ENCODE results near the gene AHSG.

GRCh38 chr3:186640929-186641328 is 28.1 kb downstream of the AHSG start:
- TF ChIP-seq, protein P1, sequence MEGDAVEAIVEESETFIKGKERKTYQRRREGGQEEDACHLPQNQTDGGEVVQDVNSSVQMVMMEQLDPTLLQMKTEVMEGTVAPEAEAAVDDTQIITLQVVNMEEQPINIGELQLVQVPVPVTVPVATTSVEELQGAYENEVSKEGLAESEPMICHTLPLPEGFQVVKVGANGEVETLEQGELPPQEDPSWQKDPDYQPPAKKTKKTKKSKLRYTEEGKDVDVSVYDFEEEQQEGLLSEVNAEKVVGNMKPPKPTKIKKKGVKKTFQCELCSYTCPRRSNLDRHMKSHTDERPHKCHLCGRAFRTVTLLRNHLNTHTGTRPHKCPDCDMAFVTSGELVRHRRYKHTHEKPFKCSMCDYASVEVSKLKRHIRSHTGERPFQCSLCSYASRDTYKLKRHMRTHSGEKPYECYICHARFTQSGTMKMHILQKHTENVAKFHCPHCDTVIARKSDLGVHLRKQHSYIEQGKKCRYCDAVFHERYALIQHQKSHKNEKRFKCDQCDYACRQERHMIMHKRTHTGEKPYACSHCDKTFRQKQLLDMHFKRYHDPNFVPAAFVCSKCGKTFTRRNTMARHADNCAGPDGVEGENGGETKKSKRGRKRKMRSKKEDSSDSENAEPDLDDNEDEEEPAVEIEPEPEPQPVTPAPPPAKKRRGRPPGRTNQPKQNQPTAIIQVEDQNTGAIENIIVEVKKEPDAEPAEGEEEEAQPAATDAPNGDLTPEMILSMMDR (conservative IDR thresholded peaks at IDR 0.05; ENCODE audit: low read depth in 2 of 2): no peak
- TF ChIP-seq EZH2 (IDR thresholded peaks at IDR 0.05; ENCODE audit: low read depth, unreplicated experiment) (no peak), POLR2AphosphoS5 (IDR thresholded peaks at IDR 0.05; ENCODE audit: low read depth) (no peak), JUNB (IDR thresholded peaks at IDR 0.05; ENCODE audit: unreplicated experiment) (no peak), CREB1 (CRISPR knock-in tag; IDR thresholded peaks at IDR 0.05; ENCODE audit: low read depth) (no peak), EZH2phosphoT487 (IDR thresholded peaks at IDR 0.05; ENCODE audit: unreplicated experiment) (no peak), REST (IDR thresholded peaks at IDR 0.05; ENCODE audit: unreplicated experiment) (no peak), STAT1 (IDR thresholded peaks at IDR 0.05; ENCODE audit: unreplicated experiment) (no peak), ZNF114 (CRISPR knock-in tag; IDR thresholded peaks at IDR 0.05) (no peak), NANOG (IDR thresholded peaks at IDR 0.05; ENCODE audit: borderline replicate concordance) (no peak)
- TF ChIP-seq, protein P2, sequence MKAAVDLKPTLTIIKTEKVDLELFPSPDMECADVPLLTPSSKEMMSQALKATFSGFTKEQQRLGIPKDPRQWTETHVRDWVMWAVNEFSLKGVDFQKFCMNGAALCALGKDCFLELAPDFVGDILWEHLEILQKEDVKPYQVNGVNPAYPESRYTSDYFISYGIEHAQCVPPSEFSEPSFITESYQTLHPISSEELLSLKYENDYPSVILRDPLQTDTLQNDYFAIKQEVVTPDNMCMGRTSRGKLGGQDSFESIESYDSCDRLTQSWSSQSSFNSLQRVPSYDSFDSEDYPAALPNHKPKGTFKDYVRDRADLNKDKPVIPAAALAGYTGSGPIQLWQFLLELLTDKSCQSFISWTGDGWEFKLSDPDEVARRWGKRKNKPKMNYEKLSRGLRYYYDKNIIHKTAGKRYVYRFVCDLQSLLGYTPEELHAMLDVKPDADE (IDR thresholded peaks at IDR 0.05): no peak
- TF ChIP-seq, protein P3, sequence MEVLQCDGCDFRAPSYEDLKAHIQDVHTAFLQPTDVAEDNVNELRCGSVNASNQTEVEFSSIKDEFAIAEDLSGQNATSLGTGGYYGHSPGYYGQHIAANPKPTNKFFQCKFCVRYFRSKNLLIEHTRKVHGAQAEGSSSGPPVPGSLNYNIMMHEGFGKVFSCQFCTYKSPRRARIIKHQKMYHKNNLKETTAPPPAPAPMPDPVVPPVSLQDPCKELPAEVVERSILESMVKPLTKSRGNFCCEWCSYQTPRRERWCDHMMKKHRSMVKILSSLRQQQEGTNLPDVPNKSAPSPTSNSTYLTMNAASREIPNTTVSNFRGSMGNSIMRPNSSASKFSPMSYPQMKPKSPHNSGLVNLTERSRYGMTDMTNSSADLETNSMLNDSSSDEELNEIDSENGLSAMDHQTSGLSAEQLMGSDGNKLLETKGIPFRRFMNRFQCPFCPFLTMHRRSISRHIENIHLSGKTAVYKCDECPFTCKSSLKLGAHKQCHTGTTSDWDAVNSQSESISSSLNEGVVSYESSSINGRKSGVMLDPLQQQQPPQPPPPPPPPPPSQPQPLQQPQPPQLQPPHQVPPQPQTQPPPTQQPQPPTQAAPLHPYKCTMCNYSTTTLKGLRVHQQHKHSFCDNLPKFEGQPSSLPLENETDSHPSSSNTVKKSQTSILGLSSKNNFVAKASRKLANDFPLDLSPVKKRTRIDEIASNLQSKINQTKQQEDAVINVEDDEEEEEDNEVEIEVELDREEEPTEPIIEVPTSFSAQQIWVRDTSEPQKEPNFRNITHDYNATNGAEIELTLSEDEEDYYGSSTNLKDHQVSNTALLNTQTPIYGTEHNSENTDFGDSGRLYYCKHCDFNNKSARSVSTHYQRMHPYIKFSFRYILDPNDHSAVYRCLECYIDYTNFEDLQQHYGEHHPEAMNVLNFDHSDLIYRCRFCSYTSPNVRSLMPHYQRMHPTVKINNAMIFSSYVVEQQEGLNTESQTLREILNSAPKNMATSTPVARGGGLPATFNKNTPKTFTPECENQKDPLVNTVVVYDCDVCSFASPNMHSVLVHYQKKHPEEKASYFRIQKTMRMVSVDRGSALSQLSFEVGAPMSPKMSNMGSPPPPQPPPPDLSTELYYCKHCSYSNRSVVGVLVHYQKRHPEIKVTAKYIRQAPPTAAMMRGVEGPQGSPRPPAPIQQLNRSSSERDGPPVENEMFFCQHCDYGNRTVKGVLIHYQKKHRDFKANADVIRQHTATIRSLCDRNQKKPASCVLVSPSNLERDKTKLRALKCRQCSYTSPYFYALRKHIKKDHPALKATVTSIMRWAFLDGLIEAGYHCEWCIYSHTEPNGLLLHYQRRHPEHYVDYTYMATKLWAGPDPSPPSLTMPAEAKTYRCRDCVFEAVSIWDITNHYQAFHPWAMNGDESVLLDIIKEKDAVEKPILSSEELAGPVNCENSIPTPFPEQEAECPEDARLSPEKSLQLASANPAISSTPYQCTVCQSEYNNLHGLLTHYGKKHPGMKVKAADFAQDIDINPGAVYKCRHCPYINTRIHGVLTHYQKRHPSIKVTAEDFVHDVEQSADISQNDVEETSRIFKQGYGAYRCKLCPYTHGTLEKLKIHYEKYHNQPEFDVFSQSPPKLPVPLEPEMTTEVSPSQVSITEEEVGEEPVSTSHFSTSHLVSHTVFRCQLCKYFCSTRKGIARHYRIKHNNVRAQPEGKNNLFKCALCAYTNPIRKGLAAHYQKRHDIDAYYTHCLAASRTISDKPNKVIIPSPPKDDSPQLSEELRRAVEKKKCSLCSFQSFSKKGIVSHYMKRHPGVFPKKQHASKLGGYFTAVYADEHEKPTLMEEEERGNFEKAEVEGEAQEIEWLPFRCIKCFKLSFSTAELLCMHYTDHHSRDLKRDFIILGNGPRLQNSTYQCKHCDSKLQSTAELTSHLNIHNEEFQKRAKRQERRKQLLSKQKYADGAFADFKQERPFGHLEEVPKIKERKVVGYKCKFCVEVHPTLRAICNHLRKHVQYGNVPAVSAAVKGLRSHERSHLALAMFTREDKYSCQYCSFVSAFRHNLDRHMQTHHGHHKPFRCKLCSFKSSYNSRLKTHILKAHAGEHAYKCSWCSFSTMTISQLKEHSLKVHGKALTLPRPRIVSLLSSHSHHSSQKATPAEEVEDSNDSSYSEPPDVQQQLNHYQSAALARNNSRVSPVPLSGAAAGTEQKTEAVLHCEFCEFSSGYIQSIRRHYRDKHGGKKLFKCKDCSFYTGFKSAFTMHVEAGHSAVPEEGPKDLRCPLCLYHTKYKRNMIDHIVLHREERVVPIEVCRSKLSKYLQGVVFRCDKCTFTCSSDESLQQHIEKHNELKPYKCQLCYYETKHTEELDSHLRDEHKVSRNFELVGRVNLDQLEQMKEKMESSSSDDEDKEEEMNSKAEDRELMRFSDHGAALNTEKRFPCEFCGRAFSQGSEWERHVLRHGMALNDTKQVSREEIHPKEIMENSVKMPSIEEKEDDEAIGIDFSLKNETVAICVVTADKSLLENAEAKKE (CRISPR knock-in tag; IDR thresholded peaks at IDR 0.05): no peak
